Kidney epithelial cell (primary cell): ENCODE data around the gene RASGRP3. TPM values are rescaled to one million over a fixed set of nuclear protein-coding genes. Genes with fewer than 3 reads are reported as not detected.

ENCODE experiments used
- DNase-seq: peaks from one replicate; pipeline ENCODE4 v3.0.0-alpha.2; 2010; ENCODE audit warnings: low read depth
- H3K27me3 ChIP-seq: 2 replicates; pipeline ENCODE4 v1.6.0; 2011; ENCODE audit warnings: low read length; ENCODE audit not compliant: control insufficient read depth, insufficient read depth
- H3K36me3 ChIP-seq: 2 replicates; pipeline ENCODE4 v1.5.1; 2011; ENCODE audit warnings: low read length; ENCODE audit not compliant: control insufficient read depth, insufficient read depth
- H3K4me3 ChIP-seq: 2 replicates; pipeline ENCODE4 v1.5.1; 2011; ENCODE audit warnings: low read depth, mild to moderate bottlenecking, control low read depth, low read length
- total RNA-seq: library from RNA; depleted of rRNA; stranded (reverse); fragments of >200 nt; gene quantifications from 2 replicates; pipeline ENCODE4 v1.2.3, GENCODE V29; 2015
- TF ChIP-seq, protein P1 (sequence below): IDR thresholded peaks from 2 replicates; pipeline ENCODE4 v1.5.1; 2011; ENCODE audit warnings: mild to moderate bottlenecking, moderate library complexity, low read length, control low read depth, inconsistent platforms; ENCODE audit not compliant: insufficient read depth, poor library complexity, severe bottlenecking

RASGRP3 gene
- total RNA-seq, 1 donor from 2014 or later, result 17.6 TPM

GRCh38 chr2:33573657-33574056, 97.2 kb downstream of the RASGRP3 start:
- no peak overlapping the region for H3K4me3 ChIP-seq
- TF ChIP-seq, protein P1, sequence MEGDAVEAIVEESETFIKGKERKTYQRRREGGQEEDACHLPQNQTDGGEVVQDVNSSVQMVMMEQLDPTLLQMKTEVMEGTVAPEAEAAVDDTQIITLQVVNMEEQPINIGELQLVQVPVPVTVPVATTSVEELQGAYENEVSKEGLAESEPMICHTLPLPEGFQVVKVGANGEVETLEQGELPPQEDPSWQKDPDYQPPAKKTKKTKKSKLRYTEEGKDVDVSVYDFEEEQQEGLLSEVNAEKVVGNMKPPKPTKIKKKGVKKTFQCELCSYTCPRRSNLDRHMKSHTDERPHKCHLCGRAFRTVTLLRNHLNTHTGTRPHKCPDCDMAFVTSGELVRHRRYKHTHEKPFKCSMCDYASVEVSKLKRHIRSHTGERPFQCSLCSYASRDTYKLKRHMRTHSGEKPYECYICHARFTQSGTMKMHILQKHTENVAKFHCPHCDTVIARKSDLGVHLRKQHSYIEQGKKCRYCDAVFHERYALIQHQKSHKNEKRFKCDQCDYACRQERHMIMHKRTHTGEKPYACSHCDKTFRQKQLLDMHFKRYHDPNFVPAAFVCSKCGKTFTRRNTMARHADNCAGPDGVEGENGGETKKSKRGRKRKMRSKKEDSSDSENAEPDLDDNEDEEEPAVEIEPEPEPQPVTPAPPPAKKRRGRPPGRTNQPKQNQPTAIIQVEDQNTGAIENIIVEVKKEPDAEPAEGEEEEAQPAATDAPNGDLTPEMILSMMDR, result no peak
- H3K27me3 ChIP-seq, result no peaks in the 10 kb centered on the region
- no peak for DNase-seq
- no peaks in the 10 kb centered on the region for H3K36me3 ChIP-seq

GRCh38 chr2:33577084-33577483, 100.6 kb downstream of the RASGRP3 start:
- Histone ChIP-seq H3K4me3 (no peak overlapping the region), H3K36me3 (no peaks in the 10 kb centered on the region), H3K27me3 (no peaks in the 10 kb centered on the region)
- TF ChIP-seq, protein P1, result no peak
- no peak for DNase-seq

DNA sequence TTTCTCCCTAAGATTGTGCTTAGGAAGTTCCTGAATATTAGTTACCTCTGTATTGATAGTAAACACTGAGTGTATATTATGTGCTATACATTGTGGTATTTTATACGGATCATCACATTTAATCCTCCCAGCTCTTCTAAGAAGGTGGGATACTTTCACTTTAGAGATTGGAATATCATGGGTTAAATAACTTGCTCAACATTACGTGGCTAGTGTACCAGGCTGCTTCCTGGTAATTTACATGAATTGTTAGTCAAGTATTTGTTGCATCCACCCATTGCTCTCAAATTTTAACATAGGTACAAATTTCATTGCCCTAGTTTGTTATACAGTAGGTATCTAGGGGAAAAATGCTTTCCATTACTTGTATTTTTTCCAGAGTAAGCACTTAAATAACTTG, 101.2 kb downstream of the RASGRP3 start:
- H3K36me3 ChIP-seq, result no peaks in the 10 kb centered on the region
- no peak overlapping the region for H3K4me3 ChIP-seq
- no peaks in the 10 kb centered on the region for H3K27me3 ChIP-seq
- TF ChIP-seq, protein P1, result no peak
- DNase-seq, result no peak

GRCh38 chr2:33579227-33579626, 102.8 kb downstream of the RASGRP3 start:
- H3K4me3 ChIP-seq, result no peak overlapping the region
- no peaks in the 10 kb centered on the region for H3K27me3 ChIP-seq
- H3K36me3 ChIP-seq, result no peaks in the 10 kb centered on the region
- TF ChIP-seq, protein P1, result no peak
- no peak for DNase-seq

DNA sequence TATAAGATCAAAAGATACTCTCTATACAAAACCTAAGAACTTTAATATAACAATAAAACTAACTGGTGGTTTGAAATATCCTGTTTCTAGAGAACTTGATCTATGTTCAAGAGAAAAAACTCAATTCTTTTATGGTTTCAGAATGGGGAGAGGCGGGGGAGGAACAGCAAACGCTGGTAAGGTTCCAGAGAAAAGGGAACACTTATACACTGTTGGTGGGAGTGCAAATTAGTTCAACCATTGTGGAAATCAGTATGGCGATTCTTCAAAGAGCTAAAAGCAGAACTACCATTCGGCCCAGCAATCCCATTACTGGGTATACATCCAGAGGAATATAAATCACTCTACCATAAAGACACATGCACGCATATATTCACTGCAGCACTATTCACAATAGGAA, 105.4 kb downstream of the RASGRP3 start:
- H3K4me3 ChIP-seq, result no peak overlapping the region
- no peak for DNase-seq
- H3K27me3 ChIP-seq, result no peaks in the 10 kb centered on the region
- H3K36me3 ChIP-seq, result peaks cover 2% of the 10 kb centered on the region
- TF ChIP-seq, protein P1, result no peak

GRCh38 chr2:33583194-33583938, 106.9 kb downstream of the RASGRP3 start:
- TF ChIP-seq, protein P1, result peak; percentile 75
- no peak for DNase-seq
- Histone ChIP-seq H3K4me3 (no peak overlapping the region), H3K27me3 (no peaks in the 10 kb centered on the region), H3K36me3 (peaks cover 2% of the 10 kb centered on the region)
